ENCODE results near the gene IRF4. TPM values are rescaled to one million over a fixed set of nuclear protein-coding genes. Genes with fewer than 3 reads are reported as not detected.

Gene IRF4
- total RNA-seq, 2 experiments from 2014 or later, result 189 to 291 TPM

GRCh38 chr6:392441-393390 is 1.2 kb downstream of the IRF4 start:
- Histone ChIP-seq H3K9me2 (ENCODE audit: insufficient read depth, low read length) (no peaks in the 10 kb centered on the region), H3K36me3 (ENCODE audit: insufficient read depth, low read length) (peaks cover 53% of the 10 kb centered on the region), H3K9me3 (ENCODE audit: low read length) (no peaks in the 10 kb centered on the region), H3K27ac (ENCODE audit: low read depth, low read length, poor library complexity, severe bottlenecking) (peak overlapping the region; percentile 57), H2AFZ (ENCODE audit: low read length) (no peak overlapping the region), H3K4me1 (ENCODE audit: insufficient read depth, low read length, poor library complexity, severe bottlenecking) (peaks cover 57% of the 10 kb centered on the region), H3K79me2 (ENCODE audit: insufficient read depth, low read depth, low read length) (peaks cover 42% of the 10 kb centered on the region), H3K4me2 (ENCODE audit: low read length) (peak overlapping the region; percentile 83), H4K20me1 (ENCODE audit: insufficient read depth, low read length) (peaks cover 20% of the 10 kb centered on the region; the same call in 1 of the 2 replicates), H3K4me3 (ENCODE audit: low read depth, low read length, poor library complexity, severe bottlenecking) (peak overlapping the region; percentile 98)
- ChIA-PET CTCF (ENCODE audit: unreplicated experiment) (interaction anchor here (0.6 to 1.1 kb wide), 6 partner anchors 10 to 177 kb away, joined by 3 to 6 read pairs (median 3); no protein-coding TSS in a partner anchor), POLR2A (interaction anchor here (0.7 to 9.4 kb wide), 25 partner anchors 7 to 212 kb away, joined by 3 to 95 read pairs (median 7); no protein-coding TSS in a partner anchor)
- intact Hi-C loops (cut with micrococcal nuclease; ENCODE audit: unreplicated experiment), result loop anchor here (5.0 to 10.0 kb wide), 2 partner anchors 40 to 322 kb away; no protein-coding TSS in a partner anchor
- peak; percentile 60 for DNase-seq (ENCODE audit: low spot score)
- TF ChIP-seq EZH2phosphoT487 (IDR thresholded peaks at IDR 0.05; ENCODE audit: borderline replicate concordance, low read depth, low read length) (no peak), CTCF (conservative IDR thresholded peaks at IDR 0.05; ENCODE audit: low read length) (no peak)
- BruUV-seq (replicated peaks), result no TSS peak

DNA sequence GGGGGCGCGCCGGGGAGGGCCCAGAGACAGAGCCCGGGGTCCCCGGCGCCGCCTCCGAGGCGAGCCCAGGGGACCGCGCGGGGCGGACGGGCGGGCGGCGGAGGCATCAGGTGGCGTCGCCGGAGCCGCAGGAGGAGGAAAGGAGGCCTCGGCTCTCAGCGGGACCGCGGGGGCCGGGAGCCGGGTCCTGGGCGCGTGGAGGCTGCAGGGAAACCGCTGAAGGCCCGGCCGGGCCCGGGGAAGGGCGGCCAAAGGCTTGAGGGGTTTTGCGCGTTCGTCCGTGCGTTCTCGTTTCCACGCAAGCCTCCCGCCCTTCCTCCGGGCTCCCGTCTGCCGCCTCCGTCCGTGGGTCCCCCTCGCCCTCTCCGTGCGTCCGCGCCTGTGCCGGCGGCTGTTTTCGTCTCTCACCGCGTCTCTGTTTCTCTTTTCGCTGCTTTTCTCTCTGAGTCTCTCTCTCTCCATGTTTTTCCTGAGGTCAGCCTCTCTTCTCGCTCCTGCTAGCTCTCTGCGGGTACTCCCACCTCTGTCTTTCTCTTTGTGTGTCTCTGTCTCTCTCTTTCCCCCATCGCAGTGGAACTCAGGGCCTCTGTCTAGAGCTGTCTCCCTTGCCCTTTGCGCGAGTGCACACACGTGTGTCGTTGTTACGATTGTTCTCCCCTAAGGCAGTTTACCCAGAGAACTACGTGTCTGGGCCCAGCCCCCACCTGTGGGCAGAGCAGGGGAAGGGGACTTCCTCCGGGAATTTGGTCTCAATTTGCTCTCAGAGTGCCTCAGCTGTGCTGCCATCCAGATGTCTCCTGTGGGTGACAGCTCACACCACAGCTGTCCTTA is 2.1 kb downstream of the IRF4 start:
- TF ChIP-seq EZH2phosphoT487 (IDR thresholded peaks at IDR 0.05; ENCODE audit: borderline replicate concordance, low read depth, low read length), result no peak
- Histone ChIP-seq H4K20me1 (ENCODE audit: insufficient read depth, low read length) (peaks cover 20% of the 10 kb centered on the region; the same call in 1 of the 2 replicates), H3K4me2 (ENCODE audit: low read length) (peak overlapping the region; percentile 83), H3K9me3 (ENCODE audit: low read length) (no peaks in the 10 kb centered on the region), H3K79me2 (ENCODE audit: insufficient read depth, low read depth, low read length) (peaks cover 45% of the 10 kb centered on the region), H3K36me3 (ENCODE audit: insufficient read depth, low read length) (peaks cover 62% of the 10 kb centered on the region), H3K4me1 (ENCODE audit: insufficient read depth, low read length, poor library complexity, severe bottlenecking) (peaks cover 66% of the 10 kb centered on the region), H2AFZ (ENCODE audit: low read length) (no peak overlapping the region), H3K4me3 (ENCODE audit: low read depth, low read length, poor library complexity, severe bottlenecking) (peak overlapping the region; percentile 98), H3K27ac (ENCODE audit: low read depth, low read length, poor library complexity, severe bottlenecking) (peak overlapping the region; percentile 57), H3K9me2 (ENCODE audit: insufficient read depth, low read length) (no peaks in the 10 kb centered on the region)
- ChIA-PET CTCF (ENCODE audit: unreplicated experiment) (interaction anchor here (0.6 kb wide), 1 partner anchor 36 kb away, joined by 3 read pairs; no protein-coding TSS in a partner anchor), POLR2A (interaction anchor here (0.6 to 9.4 kb wide), 10 partner anchors 15 to 318 kb away, joined by 3 to 95 read pairs (median 6); no protein-coding TSS in a partner anchor)
- BruUV-seq (replicated peaks), result no TSS peak
- intact Hi-C loops (cut with micrococcal nuclease; ENCODE audit: unreplicated experiment), result loop anchor here (5.0 to 10.0 kb wide), 2 partner anchors 41 to 321 kb away; no protein-coding TSS in a partner anchor
- DNase-seq (ENCODE audit: low spot score), result peak; percentile 42

Measured in OCI-LY7 (cell line).